H4 (cell line): Measurements from ENCODE around the gene ATOH8. TPM values are rescaled to one million over a fixed set of nuclear protein-coding genes. Genes with fewer than 3 reads are reported as not detected.

ENCODE experiments used
- DNase-seq: peaks from one replicate; pipeline ENCODE4 v3.0.0-alpha.2; 2015; ENCODE audit warnings: low spot score
- total RNA-seq: library from RNA; depleted of rRNA; stranded (reverse); fragments of >200 nt; shearing (Covaris generic); gene quantifications from 2 replicates; pipeline ENCODE4 v1.2.3, GENCODE V29; 2014

ATOH8 gene
- total RNA-seq, 1 experiment from 2014 or later = 13.1 TPM

GRCh38 chr2:85770369-85770768 lies 16.6 kb downstream of the ATOH8 start:
- no peak for DNase-seq

DNA sequence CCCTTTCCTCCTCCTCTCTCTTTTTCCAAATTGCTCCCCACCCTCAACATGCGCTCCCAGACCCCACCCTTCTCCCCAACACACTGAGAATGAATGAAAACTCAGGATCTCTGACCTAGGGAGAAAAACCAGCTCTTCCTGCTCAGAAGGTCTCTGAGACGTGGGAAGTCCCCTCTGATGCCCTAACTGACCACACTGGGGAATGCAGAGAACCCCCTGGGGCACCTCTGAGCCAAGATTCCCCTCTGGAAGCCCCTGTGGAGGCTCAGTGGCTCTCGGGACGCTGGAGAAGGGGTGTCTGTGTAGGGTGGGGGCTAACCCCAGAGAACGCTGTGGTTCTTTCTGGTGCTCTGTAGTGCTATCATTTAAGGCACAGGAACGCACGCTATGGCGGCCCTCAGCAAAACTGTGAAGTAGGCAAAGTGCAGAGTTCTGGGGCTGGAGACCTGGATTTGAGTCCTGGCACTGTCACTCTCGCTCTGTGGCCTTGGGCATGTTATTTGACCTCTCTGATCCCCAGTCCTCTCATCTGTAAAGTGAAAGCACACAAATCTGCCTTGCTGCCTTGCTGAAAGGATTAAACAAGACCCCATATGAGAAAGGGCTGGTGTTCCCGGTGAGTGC lies 17.1 kb downstream of the ATOH8 start:
- DNase-seq = no peak

GRCh38 chr2:85771486-85771885 lies 17.7 kb downstream of the ATOH8 start:
- DNase-seq = no peak

- DNase-seq = peak; percentile 98
These were observed 18.4 kb downstream of the ATOH8 start for GRCh38 chr2:85772019-85772745.

DNA sequence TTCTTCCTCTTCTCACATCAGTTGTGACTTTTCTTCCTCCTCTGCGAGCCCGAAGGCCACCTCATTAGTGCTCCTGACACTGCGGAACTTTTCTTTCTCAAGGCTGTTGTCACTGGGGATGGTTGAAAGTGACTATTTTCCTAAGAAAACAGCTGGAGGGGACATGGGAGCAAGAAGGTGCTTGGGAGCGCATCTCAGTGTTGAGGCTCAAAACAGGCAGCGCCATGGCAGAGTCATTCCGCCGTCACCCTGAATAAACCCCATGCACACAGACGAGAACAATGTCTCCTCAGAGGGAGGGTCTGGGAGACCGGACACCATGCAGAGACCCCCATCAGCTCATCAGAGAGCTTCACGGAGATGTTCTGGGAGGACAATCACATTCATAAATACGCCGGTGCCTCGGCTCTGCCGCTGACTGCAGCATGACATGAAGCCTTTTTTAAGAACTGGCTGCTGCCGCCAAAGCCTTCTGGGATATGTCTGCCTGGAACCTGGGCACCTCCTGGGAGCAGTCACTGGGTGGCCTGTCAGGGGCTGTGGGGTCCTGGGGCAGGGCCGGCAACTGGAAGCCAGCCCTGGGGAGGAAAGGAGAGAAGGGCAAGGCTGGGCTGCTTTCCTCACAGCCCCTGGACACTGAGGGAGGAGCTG lies 19.2 kb downstream of the ATOH8 start:
- no peak for DNase-seq

DNA sequence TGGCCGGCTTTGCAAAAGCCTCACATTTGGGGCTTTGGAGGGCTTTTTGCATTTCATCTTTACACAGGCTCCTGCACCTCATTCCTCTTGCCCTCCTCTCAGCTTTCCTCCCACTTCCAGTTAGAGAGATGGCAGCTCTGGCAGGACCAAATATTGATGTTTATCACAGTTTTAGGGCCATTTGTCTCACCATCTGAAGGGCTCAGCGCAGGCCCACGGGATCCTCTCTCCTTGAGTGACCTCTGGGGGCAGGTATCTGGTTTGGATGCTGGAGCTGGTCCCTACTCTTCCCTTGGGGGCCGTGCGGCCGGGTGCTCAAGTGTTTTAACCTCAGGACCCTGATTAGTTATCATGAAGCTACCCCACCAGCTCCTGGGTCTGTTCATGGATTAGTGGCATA lies 19.9 kb downstream of the ATOH8 start:
- no peak for DNase-seq

DNA sequence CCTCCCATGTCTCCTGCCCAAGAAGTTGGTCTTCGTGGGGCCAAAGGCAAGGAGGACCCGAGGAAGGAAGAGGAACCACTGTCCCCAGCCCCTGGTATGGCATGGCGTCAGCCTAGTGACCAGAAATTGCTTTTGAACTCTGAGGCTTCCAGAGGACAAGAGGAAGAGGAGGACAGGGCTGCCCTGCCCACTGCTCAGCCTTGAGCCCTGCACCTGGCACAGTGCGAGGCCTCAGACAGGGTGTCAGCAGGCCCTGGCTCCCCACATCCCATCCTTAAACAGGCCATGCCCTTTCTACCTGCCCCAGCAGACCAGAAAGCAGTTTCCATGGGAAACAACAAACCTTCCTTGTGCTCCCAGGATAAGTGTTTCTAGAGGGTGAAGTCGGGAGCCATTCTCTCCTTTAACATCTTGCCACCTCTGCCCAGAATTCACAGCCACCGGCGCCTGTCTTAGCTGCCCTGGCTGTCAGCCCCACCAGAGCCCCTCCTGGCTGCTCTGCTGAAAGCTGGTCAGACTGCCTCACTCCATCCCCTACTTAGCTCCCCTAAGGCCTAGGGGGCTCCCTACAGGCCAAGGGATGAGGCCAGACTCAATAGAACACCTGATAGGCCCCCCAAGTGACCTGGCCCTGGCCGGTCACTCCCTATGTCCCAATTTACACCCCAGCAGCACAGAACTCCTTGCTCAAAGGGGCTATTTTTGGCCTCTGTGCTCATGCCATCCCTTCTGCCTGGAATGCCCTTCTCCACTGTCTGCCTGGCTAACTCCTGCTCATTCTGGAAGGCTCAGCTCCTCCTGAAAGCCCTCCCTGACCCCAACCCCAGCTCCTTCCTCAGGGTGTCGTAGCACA lies 20.6 kb downstream of the ATOH8 start:
- DNase-seq = no peak

DNA sequence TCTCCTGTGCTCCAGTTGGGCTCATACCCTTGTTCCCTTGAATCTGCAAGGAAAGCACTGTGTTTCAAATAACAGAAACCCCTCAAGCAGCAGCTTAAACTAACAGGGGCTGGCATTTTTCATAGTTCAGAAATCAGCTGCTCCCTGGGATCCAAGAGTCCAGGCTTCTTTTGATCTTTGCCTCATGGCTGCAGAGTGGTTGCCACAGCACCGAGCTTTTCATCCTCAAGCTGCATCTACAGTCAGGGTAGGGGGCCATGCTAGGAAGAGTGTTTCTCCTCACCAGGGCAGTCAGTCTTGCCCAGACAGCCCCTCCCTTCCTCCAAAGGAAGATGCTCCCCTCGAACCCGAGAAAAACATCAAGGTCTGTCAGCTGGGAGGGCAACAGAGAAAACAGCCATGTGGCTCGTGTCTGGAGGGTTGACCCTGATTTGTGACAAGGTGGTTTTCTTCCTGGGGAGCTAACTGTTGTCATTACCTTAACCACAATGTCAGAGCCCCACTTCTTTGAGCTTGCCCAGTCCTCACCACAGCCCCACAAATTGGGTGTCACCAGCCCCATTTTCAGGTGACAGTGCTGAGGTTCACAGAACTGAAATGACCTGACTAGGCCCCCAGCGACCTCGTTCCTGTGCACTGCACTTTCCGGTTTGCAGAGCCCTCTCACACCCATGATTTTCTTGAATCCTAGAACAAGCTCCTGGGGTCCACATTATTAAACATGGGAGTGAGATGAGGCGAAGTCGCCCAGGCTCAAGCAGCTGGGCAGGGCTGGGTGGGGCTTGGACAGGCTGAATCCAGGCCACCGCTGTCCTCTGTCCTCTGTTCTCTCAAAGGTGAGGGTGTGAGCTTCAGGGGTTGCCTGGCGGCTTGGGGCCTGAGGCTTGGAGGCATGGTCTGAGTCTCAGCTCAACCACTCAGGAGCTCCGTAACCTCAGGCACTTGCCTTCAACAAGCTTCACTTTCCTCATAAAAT lies 21.9 kb downstream of the ATOH8 start:
- no peak for DNase-seq

DNA sequence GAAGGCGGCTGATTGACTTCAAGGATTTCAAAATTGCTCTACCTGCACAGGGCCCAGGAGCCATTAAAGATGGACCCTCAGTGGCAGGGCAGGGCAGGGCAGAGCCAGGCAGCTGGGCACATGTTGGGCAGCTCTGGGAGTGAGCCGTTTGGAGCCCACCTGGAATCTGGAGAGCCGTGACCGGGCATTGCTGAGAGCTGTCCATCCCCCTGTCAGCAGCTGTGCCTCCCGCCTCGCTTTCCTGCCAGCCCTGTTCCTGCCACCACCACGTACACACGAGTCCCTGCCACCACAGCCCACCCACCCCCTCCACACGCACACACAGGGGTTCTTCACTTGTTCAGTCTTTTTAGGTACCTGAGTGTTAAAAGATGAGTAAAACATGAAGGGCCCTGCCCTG lies 22.9 kb downstream of the ATOH8 start:
- DNase-seq = no peak

DNA sequence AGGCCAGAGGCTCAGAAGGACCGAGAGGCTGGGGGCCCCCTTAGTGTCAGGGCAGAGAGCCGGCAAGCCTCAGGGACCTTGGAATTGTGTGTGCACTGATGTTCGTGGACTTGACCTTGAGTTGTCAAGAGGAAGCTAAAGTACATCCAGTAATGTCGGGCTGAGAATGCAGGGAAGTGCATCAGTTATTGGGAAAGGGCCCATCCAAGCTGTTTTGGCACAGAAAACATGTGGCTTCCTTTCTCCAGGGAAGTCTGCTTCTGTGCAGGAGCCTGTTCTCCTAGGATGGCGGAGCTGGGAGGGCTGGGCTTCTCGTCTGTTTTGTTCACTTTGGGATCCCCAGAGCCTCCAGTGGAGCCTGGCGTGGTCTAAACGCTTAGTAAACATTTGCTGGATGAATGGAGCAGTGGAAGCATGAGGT lies 23.7 kb downstream of the ATOH8 start:
- DNase-seq = no peak

DNA sequence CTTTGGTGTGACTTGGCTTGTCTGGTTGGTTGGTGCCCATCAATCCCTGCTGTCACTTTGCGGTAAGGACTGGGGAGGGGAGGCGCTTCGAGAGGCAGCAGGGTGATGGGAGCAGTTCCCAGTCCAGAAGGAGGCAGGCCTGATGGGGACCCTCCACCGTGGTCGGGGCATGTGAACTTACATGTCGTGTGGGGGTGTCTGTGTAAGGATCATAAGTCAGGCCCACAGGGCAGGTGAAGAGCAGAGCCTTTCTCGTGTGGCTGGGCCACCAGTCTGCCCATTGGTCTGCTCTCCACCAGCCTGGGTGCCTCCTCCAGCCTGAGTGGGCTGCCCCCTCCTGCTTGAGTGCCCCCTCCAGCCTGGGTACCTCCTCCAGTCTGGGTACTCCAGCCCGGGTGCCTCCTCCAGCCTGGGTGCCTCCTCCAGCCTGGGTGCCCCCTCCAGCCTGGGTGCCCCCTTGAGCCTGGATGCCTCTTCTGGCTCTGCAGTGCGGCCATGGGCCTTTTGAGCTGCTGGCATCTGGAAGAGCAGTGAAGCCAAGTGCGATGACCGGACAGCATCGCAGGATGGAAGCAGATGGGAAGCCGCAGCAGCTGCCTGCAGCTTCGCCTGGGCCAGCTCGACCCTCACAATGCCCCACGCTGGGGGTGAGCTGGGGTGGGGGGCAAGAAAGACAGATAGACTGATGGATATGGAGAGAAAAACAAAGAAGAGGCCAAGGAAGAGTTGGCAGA lies 25.0 kb downstream of the ATOH8 start:
- no peak for DNase-seq

DNA sequence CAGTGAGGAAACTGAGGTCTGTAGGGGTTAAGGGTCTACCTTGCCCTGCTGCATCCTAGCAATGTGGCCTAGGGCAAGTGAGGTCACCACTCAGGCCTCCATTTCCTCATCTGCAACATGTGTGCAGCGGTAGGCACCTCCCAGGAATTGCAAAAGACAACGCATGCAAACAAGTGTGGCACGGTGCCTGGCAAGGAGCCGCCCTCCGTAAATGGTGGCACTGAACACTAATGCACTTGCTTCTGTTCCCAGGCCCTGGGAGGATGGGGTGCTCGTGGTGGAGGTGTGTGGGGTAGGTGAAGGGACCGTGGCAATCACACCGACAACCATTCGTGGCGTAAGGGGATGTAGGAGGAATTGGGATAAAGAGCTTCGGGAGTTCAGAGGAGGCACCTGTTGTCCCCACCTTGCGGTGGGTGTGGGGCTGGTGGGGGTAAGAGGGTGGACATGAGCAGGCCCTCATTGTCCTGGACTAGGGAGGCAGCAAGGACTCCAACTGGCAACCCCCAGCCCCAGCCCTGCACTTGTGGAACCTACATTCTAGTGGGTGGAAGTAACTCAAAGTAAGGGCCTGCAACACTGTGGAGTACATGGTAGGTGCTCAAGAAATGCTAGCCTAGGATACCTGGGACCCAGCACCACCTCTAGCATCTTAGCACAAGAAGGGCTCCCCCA lies 26.0 kb downstream of the ATOH8 start:
- no peak for DNase-seq

DNA sequence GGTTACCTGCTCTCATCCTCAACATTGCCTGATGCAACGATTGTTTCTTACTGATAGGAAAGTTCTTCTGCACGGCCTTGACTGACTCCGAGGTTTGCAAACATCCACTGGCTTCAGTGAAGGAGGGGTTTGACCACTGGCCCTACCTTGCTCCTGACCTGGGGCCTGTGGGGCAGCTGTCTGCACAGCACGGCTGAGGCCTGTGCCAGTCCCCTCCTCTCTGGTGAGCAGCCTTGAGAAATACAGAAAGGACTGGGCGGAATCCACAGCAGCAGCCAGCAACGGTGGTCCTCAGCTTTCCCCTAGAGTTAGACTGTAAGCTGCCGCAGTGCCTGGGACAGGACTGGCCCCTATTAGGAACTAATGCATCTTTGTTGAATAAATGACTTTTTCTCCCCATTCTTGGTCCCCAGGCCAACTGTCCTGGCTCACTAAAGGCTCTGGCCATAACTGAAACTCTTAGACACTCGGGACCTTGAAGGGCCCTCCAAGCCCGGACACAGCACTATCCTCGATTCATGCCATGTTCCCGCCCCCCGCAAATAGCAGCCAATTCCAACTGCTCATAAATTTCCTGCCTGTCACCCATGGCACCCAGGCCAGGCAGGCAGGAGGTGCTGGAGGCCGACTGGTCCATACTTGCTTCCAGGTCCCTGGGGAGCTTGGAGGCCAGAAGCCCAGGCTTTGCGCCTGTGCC lies 26.7 kb downstream of the ATOH8 start:
- DNase-seq = no peak

GRCh38 chr2:85781013-85781332 lies 27.2 kb downstream of the ATOH8 start:
- DNase-seq = no peak

- DNase-seq = no peak
These were observed 30.0 kb downstream of the ATOH8 start for GRCh38 chr2:85783796-85784195.

GRCh38 chr2:85784474-85784986 lies 30.7 kb downstream of the ATOH8 start:
- no peak for DNase-seq

- DNase-seq = peak; percentile 56
These were observed 31.4 kb downstream of the ATOH8 start for GRCh38 chr2:85785027-85785822.

DNA sequence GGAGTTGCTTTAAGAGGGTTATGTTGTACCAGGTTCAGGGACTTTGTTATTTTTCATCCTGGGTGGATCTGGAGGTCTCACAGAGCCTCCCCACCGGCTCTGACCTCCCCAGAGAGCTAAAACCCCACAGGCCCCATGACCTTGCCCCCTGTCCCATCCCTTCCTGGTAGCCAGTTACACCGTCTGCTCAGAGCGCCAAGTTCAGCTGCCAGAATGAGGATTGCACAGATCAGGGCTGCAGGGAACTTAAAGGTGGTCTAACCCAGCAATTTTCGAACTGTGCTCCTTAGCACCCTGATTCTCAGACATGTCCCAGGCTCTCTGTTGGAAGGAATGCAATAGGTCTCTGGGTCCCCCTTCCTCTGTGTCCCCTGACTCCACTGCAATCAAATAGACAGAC lies 32.1 kb downstream of the ATOH8 start:
- DNase-seq = no peak
